Stimulated activated memory B cell treated with anti-CD40 and anti-IgM and Interleukin-4, amounts not matched to agents 10 μg/mL and 1 μg/mL and 100 μg/mL, for 72 hours (primary cell): ENCODE results near the gene TNFRSF4.

Source experiments
- ATAC-seq: fragments of 150-1000 bp; cut with Tn5 transposase; 2 replicates; pipeline ENCODE4 v1.10.0; 2021
- H3K27ac Mint-ChIP-seq: one replicate; pipeline ENCODE4 v1.8.0; 2022; ENCODE audit warnings: mild to moderate bottlenecking, mixed read lengths
- H3K27me3 Mint-ChIP-seq: one replicate; pipeline ENCODE4 v1.8.0; 2022; ENCODE audit warnings: mixed read lengths
- H3K36me3 Mint-ChIP-seq: one replicate; pipeline ENCODE4 v1.8.0; 2022; ENCODE audit warnings: mixed read lengths
- H3K4me1 Mint-ChIP-seq: one replicate; pipeline ENCODE4 v1.8.0; 2022; ENCODE audit warnings: mixed read lengths
- H3K4me3 Mint-ChIP-seq: one replicate; pipeline ENCODE4 v1.8.0; 2022; ENCODE audit warnings: mild to moderate bottlenecking, moderate library complexity, mixed read lengths
- H3K9me3 Mint-ChIP-seq: one replicate; pipeline ENCODE4 v1.8.0; 2022; ENCODE audit warnings: mixed read lengths

TNFRSF4 gene

GRCh38 chr1:1169429-1170214 lies 44.3 kb downstream of the TNFRSF4 start:
- H3K4me1 Mint-ChIP-seq = peaks cover 59% of the 10 kb centered on the region
- H3K4me3 Mint-ChIP-seq = peak overlapping the region; percentile 44
- no peaks in the 10 kb centered on the region for H3K36me3 Mint-ChIP-seq
- no peaks in the 10 kb centered on the region for H3K27me3 Mint-ChIP-seq
- no peak overlapping the region for H3K27ac Mint-ChIP-seq
- no peaks in the 10 kb centered on the region for H3K9me3 Mint-ChIP-seq
- ATAC-seq = no peak

GRCh38 chr1:1168451-1169411 lies 45.2 kb downstream of the TNFRSF4 start:
- ATAC-seq = no peak
- no peaks in the 10 kb centered on the region for H3K27me3 Mint-ChIP-seq
- no peak overlapping the region for H3K4me3 Mint-ChIP-seq
- H3K27ac Mint-ChIP-seq = no peak overlapping the region
- H3K36me3 Mint-ChIP-seq = no peaks in the 10 kb centered on the region
- peaks cover 59% of the 10 kb centered on the region for H3K4me1 Mint-ChIP-seq
- no peaks in the 10 kb centered on the region for H3K9me3 Mint-ChIP-seq

DNA sequence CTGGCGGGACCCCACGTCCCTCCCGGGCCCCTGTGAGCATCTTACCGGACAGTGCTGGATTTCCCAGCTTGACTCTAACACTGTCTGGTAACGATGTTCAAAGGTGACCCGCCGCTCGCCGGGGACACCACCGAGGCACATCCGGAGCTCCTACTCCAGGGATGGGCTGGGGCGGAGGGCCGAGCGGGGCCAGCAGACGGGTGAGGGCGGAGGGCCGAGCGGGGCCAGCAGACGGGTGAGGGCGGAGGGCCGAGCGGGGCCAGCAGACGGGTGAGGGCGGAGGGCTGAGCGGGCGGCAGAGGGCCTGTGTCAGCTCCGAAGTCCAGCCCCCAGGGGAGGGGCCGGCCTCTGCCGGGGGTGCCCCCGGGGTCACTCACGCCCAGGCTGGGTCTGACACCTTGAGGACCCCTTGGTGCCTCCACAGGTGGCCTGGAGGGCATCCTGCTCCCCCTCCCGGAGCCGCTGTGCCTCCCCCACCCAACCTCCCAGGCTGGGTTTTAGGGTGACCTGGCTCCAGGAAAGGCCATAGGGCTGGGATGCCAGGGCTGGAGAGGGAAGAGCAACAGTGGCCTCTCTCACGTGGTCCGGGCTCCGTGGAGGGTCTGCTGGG lies 46.0 kb downstream of the TNFRSF4 start:
- H3K36me3 Mint-ChIP-seq = no peaks in the 10 kb centered on the region
- ATAC-seq = no peak
- H3K4me3 Mint-ChIP-seq = no peak overlapping the region
- H3K27ac Mint-ChIP-seq = no peak overlapping the region
- peaks cover 51% of the 10 kb centered on the region for H3K4me1 Mint-ChIP-seq
- no peaks in the 10 kb centered on the region for H3K9me3 Mint-ChIP-seq
- no peaks in the 10 kb centered on the region for H3K27me3 Mint-ChIP-seq

DNA sequence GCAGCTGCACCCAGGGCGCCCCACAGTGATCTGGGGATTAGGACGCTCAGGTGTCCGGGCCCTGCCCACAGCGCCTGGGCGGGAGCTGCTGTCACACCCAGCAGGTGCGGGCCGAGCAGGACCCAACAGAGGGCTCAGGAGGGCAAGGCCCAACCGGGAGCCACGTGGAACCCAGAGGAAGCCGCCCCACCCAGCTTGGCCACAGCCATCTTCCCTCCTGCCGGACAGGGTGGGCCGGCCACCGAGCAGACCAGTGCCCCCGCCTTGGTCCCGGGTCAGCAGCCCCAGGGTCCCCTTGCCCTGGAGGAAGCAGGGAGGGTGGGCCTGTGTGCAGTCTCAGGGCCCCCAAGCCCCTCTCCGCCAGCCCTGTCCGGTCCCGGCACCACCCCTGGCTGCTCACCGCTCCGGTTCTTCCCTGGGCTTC lies 46.5 kb downstream of the TNFRSF4 start:
- Mint-ChIP-seq H3K4me1 (peaks cover 46% of the 10 kb centered on the region), H3K9me3 (no peaks in the 10 kb centered on the region), H3K27ac (no peak overlapping the region), H3K36me3 (no peaks in the 10 kb centered on the region), H3K4me3 (no peak overlapping the region), H3K27me3 (no peaks in the 10 kb centered on the region)
- ATAC-seq = no peak

DNA sequence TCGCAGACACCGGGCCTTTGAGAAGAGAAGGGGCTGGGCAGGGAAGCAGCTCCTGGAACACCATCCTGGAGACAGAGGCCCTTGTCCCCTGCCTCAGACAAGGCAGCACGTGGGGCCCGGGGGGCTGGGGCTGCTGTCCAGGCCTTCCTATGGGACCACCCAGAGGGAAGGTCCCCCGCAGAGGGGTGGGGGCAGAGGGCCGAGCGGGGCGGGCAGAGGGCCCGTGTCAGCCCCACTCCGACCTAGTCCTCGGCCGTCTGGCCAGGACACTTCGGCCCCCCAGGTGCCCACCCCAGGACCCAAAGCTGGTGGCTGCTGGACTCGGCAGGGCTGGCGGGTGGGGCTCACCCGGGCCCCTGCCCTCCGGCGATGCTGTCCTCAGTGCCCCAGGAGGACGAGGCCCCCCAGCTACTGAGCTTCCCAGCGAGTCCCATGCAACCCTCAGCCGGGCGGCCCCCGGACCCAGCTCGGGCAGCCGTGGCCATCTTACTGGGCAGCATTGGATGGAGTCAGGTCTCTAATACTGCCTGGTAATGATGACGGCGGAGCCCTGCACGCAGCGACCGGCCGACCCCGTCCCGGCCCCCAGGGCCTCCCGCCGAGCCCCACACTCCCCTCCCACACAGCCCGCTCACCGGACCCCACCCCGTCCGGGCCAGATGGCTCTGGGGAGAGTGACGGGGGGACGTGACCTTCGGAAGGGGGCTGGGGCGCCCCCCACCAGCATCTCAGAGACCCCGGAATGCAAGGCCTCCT lies 47.1 kb downstream of the TNFRSF4 start:
- no peaks in the 10 kb centered on the region for H3K9me3 Mint-ChIP-seq
- no peaks in the 10 kb centered on the region for H3K36me3 Mint-ChIP-seq
- H3K4me1 Mint-ChIP-seq = peaks cover 40% of the 10 kb centered on the region
- H3K4me3 Mint-ChIP-seq = no peak overlapping the region
- H3K27ac Mint-ChIP-seq = no peak overlapping the region
- no peaks in the 10 kb centered on the region for H3K27me3 Mint-ChIP-seq
- ATAC-seq = no peak

GRCh38 chr1:1165900-1166421 lies 48.0 kb downstream of the TNFRSF4 start:
- H3K27me3 Mint-ChIP-seq = no peaks in the 10 kb centered on the region
- H3K4me1 Mint-ChIP-seq = peaks cover 31% of the 10 kb centered on the region
- no peak overlapping the region for H3K4me3 Mint-ChIP-seq
- H3K27ac Mint-ChIP-seq = no peak overlapping the region
- no peaks in the 10 kb centered on the region for H3K36me3 Mint-ChIP-seq
- no peak for ATAC-seq
- no peaks in the 10 kb centered on the region for H3K9me3 Mint-ChIP-seq

GRCh38 chr1:1165485-1165884 lies 48.5 kb downstream of the TNFRSF4 start:
- peaks cover 26% of the 10 kb centered on the region for H3K4me1 Mint-ChIP-seq
- H3K9me3 Mint-ChIP-seq = no peaks in the 10 kb centered on the region
- no peak for ATAC-seq
- no peak overlapping the region for H3K4me3 Mint-ChIP-seq
- no peaks in the 10 kb centered on the region for H3K27me3 Mint-ChIP-seq
- H3K27ac Mint-ChIP-seq = no peak overlapping the region
- H3K36me3 Mint-ChIP-seq = no peaks in the 10 kb centered on the region

DNA sequence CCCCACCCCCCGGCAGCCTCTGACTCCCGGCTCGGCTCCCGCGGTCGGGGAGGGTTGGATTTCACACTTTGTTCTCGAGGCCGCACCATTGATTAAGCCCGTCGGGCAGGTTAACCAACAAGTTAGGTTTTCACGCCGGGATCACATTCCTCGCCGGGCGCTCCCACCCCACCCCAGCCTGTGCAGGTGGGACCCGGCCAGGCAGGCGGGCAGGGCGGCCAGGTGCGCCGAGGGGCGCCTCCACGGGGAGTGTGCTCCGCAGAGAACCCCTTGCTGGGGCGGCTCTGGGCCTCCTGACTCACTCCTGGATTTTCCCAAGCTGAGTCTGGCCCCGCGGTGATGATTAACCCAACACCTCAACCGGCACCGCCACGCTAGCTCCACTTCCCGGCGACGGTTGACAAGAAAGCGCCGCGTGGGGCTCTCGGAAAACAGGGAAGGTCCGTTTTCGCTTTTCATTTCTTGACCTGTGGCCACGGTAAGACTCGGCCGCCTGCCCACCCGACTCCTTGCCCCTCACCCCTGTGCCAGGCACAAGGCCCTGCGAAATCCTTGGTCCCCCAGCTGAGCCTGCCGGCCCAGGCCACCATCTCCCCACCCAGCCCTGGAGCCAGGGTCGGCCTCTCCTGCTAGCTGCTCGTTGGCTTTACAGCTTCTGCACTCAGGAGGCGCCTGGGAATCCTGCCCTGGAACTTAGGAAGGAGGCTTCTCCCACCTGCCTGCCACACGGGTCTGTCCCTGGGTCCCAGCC lies 49.1 kb downstream of the TNFRSF4 start:
- Mint-ChIP-seq H3K27ac (no peak overlapping the region), H3K27me3 (no peaks in the 10 kb centered on the region), H3K4me3 (no peak overlapping the region), H3K4me1 (peaks cover 20% of the 10 kb centered on the region), H3K36me3 (no peaks in the 10 kb centered on the region), H3K9me3 (no peaks in the 10 kb centered on the region)
- ATAC-seq = no peak

DNA sequence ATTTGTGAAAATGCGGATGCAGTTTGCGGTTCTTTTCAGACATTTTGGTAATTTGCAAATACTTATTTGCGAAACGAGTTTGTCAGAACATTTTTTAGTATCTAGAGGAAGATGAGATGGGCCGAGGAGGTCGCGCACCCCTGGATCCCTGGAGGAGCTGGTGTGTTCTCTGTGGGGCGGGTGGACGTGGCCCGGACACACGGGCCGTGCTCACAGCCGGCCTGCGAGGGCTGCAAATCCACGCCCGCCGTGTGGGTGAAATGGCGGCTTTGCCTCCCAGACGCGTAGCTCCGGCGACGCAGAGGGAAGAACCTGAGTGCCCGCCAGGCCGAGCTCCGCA lies 49.6 kb downstream of the TNFRSF4 start:
- no peak overlapping the region for H3K4me3 Mint-ChIP-seq
- H3K4me1 Mint-ChIP-seq = peaks cover 15% of the 10 kb centered on the region
- no peaks in the 10 kb centered on the region for H3K9me3 Mint-ChIP-seq
- H3K27ac Mint-ChIP-seq = no peak overlapping the region
- no peaks in the 10 kb centered on the region for H3K36me3 Mint-ChIP-seq
- H3K27me3 Mint-ChIP-seq = no peaks in the 10 kb centered on the region
- ATAC-seq = no peak

DNA sequence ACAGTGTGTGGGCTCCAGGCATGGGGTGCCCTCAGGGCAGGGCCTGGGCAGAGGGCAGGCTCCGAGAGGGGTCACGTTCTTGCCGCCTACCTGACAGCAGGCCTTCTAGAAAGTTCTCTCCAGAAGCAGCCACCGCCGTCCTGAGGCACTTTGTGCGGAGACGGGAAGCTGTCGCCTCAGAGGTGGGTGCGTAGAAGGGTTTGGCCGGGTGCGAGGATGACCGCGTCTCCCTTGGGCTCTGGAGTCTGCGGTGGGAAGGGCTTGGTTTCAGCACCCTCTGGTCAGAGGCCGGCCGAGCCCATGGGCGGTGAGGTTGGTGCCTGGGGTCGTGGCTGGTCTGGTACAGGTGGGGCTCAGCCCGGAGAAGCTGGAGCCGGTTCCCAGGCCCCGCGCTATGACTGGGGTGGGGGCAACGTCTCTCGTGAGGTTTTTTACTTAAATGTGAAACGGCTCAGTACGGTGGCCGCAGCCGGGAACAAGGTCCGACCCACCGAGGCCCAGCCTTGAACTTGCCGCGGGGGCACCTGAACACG lies 50.3 kb downstream of the TNFRSF4 start:
- Mint-ChIP-seq H3K9me3 (no peaks in the 10 kb centered on the region), H3K4me1 (peaks cover 12% of the 10 kb centered on the region), H3K36me3 (no peaks in the 10 kb centered on the region), H3K4me3 (no peak overlapping the region), H3K27ac (no peak overlapping the region), H3K27me3 (no peaks in the 10 kb centered on the region)
- ATAC-seq = no peak

DNA sequence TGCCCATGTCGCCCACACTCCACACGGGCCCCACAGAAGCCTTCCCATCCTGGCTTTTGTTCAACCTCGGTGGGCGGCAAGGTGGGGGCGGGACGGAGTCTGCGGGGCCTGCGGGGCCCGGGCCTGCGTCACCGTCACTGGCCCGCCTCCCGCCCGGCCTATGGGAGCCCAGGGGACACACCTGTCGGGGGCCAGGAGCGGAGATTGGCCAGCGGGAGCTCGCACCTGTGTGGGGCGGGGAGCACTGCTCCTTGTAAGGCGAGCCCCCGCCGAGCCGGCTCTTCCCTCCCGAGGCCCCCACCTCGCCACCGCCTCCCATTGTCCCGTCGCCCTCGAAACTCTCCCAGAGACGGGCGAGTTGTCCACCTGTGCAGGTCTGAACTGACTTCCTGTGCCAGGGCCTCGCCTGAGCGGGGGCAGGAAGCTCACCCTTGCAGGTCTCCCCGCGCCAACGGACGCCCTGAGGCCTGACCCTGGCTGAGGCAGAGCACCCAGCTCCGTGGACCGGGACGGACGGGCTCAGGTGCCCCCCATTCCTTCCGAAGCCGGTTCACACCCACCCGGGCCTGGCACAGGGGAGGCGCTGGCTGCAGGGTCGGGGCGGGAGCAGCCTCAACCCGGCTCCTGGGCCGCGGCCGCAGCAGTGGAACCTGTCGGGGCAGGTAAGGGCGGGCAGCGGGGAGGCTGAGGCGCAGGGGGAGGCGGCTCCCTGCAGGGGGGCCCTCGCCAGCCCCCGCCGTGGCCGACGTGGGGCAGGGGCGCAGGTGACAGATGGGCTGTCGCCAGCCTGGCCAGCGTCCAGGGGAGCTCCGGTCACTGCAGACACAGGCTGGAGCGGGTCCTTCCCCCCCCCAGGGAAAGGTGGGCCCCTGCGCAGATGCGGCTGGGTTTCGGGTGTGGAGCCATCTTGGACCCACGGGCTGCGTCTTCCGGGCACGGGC lies 51.1 kb downstream of the TNFRSF4 start:
- Mint-ChIP-seq H3K36me3 (no peaks in the 10 kb centered on the region), H3K27ac (no peak overlapping the region), H3K27me3 (no peaks in the 10 kb centered on the region), H3K4me1 (peaks cover 8% of the 10 kb centered on the region), H3K4me3 (no peak overlapping the region), H3K9me3 (no peaks in the 10 kb centered on the region)
- ATAC-seq = no peak

DNA sequence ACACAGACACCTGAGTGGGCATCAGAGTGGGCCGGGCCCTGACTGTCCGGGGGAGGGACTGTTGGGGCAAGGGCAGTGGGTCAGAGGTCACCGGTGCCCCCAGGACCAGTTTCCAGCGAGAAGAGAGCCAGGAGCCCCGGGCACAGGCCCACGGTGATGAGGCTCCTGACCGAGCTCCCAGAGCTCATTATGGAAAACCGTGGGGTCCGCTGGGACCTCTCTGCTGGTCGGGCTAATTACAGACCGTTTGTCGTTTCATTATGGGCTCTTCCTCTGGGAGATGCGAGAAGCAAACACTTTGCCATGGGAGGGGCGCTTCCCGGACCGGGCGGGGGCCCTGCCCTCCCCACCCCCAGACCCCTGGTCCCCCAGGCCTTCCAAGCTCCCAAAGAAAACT lies 52.3 kb downstream of the TNFRSF4 start:
- Mint-ChIP-seq H3K27me3 (no peaks in the 10 kb centered on the region), H3K9me3 (no peaks in the 10 kb centered on the region), H3K4me3 (no peak overlapping the region), H3K4me1 (peaks cover 8% of the 10 kb centered on the region), H3K27ac (no peak overlapping the region), H3K36me3 (no peaks in the 10 kb centered on the region)
- ATAC-seq = no peak
